Stomach (tissue), 4 donors: ENCODE data around the gene MAFB.

Source experiments
- EP300 ChIP-seq: sonication (generic); formaldehyde crosslinking; IDR thresholded peaks from one replicate; pipeline ENCODE4 v1.6.1; 2017; ENCODE audit warnings: antibody characterized with exemption
- POLR2A ChIP-seq, 4 donors: fragments of 450-650 bp; IDR thresholded peaks; one replicate each; pipeline ENCODE4 v1.6.1; 2016; ENCODE audit warnings: antibody characterized with exemption in 4 of 4, control low read depth in 2 of 4, mild to moderate bottlenecking in 1 of 4, moderate library complexity in 1 of 4
- TF ChIP-seq, protein P1 (sequence below), 7 experiments: fragments of 450-650 bp in 4 of 7; fragments of 200-600 bp in 3 of 7; sonication (generic) in 3 of 7; IDR thresholded peaks; one replicate each; pipeline ENCODE4 v1.5.1; 2016 to 2019; ENCODE audit warnings: antibody characterized with exemption in 7 of 7, control low read depth in 2 of 7, mild to moderate bottlenecking in 1 of 7

DNA sequence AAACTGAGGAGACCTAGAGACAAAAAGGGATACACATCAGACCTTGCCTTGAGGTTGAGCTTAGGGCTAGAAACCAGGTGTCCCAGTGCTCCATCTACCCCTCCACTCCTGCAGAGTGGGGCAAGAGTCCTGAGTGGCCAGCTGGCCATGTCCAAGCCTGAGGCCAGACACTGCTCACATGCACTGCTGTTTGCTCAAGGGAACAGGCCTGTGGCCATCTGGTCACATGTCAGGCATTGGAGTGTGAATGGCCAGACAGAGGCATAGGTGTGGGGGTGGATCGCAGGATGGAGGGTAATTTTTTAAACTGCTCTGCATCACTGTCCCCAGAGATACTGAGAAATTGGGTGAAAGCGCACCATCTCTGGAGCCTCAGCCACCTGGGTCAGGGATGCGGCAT is 30.5 kb downstream of the MAFB start:
- TF ChIP-seq, protein P1, sequence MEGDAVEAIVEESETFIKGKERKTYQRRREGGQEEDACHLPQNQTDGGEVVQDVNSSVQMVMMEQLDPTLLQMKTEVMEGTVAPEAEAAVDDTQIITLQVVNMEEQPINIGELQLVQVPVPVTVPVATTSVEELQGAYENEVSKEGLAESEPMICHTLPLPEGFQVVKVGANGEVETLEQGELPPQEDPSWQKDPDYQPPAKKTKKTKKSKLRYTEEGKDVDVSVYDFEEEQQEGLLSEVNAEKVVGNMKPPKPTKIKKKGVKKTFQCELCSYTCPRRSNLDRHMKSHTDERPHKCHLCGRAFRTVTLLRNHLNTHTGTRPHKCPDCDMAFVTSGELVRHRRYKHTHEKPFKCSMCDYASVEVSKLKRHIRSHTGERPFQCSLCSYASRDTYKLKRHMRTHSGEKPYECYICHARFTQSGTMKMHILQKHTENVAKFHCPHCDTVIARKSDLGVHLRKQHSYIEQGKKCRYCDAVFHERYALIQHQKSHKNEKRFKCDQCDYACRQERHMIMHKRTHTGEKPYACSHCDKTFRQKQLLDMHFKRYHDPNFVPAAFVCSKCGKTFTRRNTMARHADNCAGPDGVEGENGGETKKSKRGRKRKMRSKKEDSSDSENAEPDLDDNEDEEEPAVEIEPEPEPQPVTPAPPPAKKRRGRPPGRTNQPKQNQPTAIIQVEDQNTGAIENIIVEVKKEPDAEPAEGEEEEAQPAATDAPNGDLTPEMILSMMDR (IDR thresholded peaks at IDR 0.05) = no peak
- no peak for TF ChIP-seq POLR2A (IDR thresholded peaks at IDR 0.05)
- TF ChIP-seq EP300 = no peak
